Caco-2 (cell line): ENCODE data around the gene RFTN1. TPM values are rescaled to one million over a fixed set of nuclear protein-coding genes. Genes with fewer than 3 reads are reported as not detected.

ENCODE experiments used
- BruUV-seq: library from RNA; stranded (reverse); fragments of 400-500 nt; replicated peaks from 2 replicates; lab custom pipeline; 2021; lab: Mats Ljungman, UMichigan
- CTCF ChIA-PET: fragments of 300-600 bp; sonication (Branson Sonifier 250); formaldehyde crosslinking; loops from one replicate; lab custom pipeline; 2022; ENCODE audit warnings: antibody characterized with exemption; lab: Charles Lee
- POLR2A ChIA-PET: fragments of 300-600 bp; sonication (Branson Sonifier 250); formaldehyde crosslinking; loops from one replicate; lab custom pipeline; 2022; ENCODE audit warnings: antibody characterized with exemption; lab: Charles Lee
- DNase-seq, 2 experiments: peaks; one replicate each; pipeline versions ENCODE4 v3.0.0 to v3.0.0-alpha.2; 2020 to 2022
- H3K27me3 ChIP-seq: replicated peaks from 2 replicates; pipeline ENCODE4 v1.6.0; 2011; ENCODE audit warnings: low read length; ENCODE audit not compliant: control insufficient read depth, insufficient read depth
- H3K36me3 ChIP-seq: 2 replicates; pipeline ENCODE4 v1.5.1; 2011; ENCODE audit warnings: low read length; ENCODE audit not compliant: control insufficient read depth, insufficient read depth
- H3K4me1 ChIP-seq: fragments of 250-450 bp; sonication (Bioruptor Pico); 2 replicates; pipeline ENCODE4 v1.5.1; 2020; ENCODE audit warnings: mild to moderate bottlenecking
- H3K4me3 ChIP-seq: 2 replicates; pipeline ENCODE4 v1.5.1; 2011; ENCODE audit warnings: low read depth, mild to moderate bottlenecking, control low read depth, low read length
- H3K9me3 ChIP-seq: fragments of 250-450 bp; sonication (Bioruptor Pico); 2 replicates; pipeline ENCODE4 v1.5.1; 2020; ENCODE audit warnings: mild to moderate bottlenecking, moderate library complexity
- H3K27ac Mint-ChIP-seq: one replicate; pipeline ENCODE4 v1.8.0; 2022; ENCODE audit warnings: mixed read lengths; ENCODE audit not compliant: unreplicated experiment
- H3K27me3 Mint-ChIP-seq: one replicate; pipeline ENCODE4 v1.8.0; 2022; ENCODE audit warnings: mixed read lengths; ENCODE audit not compliant: insufficient read depth, unreplicated experiment
- H3K36me3 Mint-ChIP-seq: one replicate; pipeline ENCODE4 v1.8.0; 2022; ENCODE audit warnings: mild to moderate bottlenecking, mixed read lengths; ENCODE audit not compliant: insufficient read depth, unreplicated experiment
- H3K4me1 Mint-ChIP-seq: one replicate; pipeline ENCODE4 v1.8.0; 2022; ENCODE audit warnings: low read depth, mixed read lengths; ENCODE audit not compliant: unreplicated experiment
- H3K4me3 Mint-ChIP-seq: one replicate; pipeline ENCODE4 v1.8.0; 2022; ENCODE audit warnings: mild to moderate bottlenecking, moderate library complexity, mixed read lengths; ENCODE audit not compliant: unreplicated experiment
- H3K9me3 Mint-ChIP-seq: one replicate; pipeline ENCODE4 v1.8.0; 2022; ENCODE audit warnings: mixed read lengths; ENCODE audit not compliant: unreplicated experiment
- intact Hi-C: fragments of 100-400 bp; cut with micrococcal nuclease; formaldehyde crosslinking; loops from one replicate; pipeline ENCODE4 v1.10.0; 2022; ENCODE audit not compliant: unreplicated experiment
- total RNA-seq: library from RNA; stranded (reverse); gene quantifications from 2 replicates; pipeline ENCODE4 v1.2.3, GENCODE V29; 2022
- TF ChIP-seq, protein P1 (sequence below), 2 experiments: fragments of 200-600 bp in 1 of 2; IDR thresholded peaks; 1 replicate in 1 of 2; 2 replicates in 1 of 2; pipeline versions ENCODE4 v1.5.1 to v1.8.0; 2011 to 2022; ENCODE audit warnings: antibody characterized with exemption in 1 of 2, control low read depth in 1 of 2, inconsistent platforms in 1 of 2, low read depth in 1 of 2, low read length in 1 of 2, mild to moderate bottlenecking in 1 of 2, moderate library complexity in 1 of 2; ENCODE audit not compliant: insufficient read depth in 1 of 2, severe bottlenecking in 1 of 2, unreplicated experiment in 1 of 2

RFTN1 gene
- total RNA-seq, 1 experiment from 2014 or later, result 10.2 TPM

DNA sequence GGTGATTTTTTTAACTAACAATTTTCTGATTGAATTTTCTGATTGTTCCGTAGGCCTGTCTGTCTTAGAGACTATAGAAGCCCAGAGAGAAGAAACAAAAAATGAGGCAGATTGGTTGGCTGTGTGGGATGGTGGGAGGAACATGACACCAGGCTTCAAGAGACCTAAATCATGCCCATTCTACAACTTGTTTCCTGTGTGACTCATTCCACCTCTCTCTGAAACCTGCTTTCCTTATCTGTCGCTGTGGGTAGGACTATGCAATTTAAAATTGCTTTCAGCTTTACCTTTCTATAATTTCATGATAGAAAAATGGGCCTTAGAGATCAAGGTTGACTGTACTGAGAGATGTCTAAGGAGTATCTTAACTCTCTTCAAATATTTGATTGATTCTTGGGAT lies 203.9 kb downstream of the RFTN1 start:
- Mint-ChIP-seq H3K4me3 (no peak overlapping the region), H3K36me3 (peaks cover 8% of the 10 kb centered on the region), H3K4me1 (no peaks in the 10 kb centered on the region), H3K27ac (no peak overlapping the region), H3K27me3 (no peaks in the 10 kb centered on the region), H3K9me3 (no peaks in the 10 kb centered on the region)
- no peaks in the 10 kb centered on the region for H3K9me3 ChIP-seq
- peaks cover 2% of the 10 kb centered on the region; the same call in 1 of the 2 replicates for H3K36me3 ChIP-seq
- no peak for DNase-seq
- H3K4me3 ChIP-seq, result no peak overlapping the region
- no peaks in the 10 kb centered on the region for H3K4me1 ChIP-seq
- ChIA-PET CTCF (no interaction called here), POLR2A (no interaction called here)
- TF ChIP-seq, protein P1, sequence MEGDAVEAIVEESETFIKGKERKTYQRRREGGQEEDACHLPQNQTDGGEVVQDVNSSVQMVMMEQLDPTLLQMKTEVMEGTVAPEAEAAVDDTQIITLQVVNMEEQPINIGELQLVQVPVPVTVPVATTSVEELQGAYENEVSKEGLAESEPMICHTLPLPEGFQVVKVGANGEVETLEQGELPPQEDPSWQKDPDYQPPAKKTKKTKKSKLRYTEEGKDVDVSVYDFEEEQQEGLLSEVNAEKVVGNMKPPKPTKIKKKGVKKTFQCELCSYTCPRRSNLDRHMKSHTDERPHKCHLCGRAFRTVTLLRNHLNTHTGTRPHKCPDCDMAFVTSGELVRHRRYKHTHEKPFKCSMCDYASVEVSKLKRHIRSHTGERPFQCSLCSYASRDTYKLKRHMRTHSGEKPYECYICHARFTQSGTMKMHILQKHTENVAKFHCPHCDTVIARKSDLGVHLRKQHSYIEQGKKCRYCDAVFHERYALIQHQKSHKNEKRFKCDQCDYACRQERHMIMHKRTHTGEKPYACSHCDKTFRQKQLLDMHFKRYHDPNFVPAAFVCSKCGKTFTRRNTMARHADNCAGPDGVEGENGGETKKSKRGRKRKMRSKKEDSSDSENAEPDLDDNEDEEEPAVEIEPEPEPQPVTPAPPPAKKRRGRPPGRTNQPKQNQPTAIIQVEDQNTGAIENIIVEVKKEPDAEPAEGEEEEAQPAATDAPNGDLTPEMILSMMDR (IDR thresholded peaks at IDR 0.05; ENCODE audit: insufficient read depth in 1 of 2, low read depth in 1 of 2, low read length in 1 of 2, severe bottlenecking in 1 of 2, unreplicated experiment in 1 of 2), result no peak
- no peaks in the 10 kb centered on the region for H3K27me3 ChIP-seq
- intact Hi-C loops, result no loop called here
- BruUV-seq, result no TSS peak

DNA sequence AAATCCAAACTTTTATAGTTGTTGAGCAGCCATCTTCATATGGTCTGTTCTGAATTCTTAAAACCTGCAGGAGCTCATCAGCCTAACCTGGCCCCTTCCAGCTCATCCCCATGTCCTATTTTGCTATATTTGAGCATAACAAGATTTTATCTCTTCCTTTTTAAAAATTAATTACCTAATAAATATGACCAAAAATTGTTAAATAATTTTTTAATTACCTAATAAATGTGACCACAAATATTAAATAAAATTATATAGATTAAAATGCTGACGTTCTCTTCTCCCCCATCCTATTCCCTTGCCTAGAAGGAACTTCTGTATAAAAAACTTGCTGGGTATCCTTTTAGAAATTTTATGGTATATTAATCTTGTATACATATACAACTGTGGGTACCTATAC lies 204.8 kb downstream of the RFTN1 start:
- CTCF ChIA-PET, result no interaction called here
- H3K4me1 Mint-ChIP-seq, result no peaks in the 10 kb centered on the region
- BruUV-seq, result no TSS peak

DNA sequence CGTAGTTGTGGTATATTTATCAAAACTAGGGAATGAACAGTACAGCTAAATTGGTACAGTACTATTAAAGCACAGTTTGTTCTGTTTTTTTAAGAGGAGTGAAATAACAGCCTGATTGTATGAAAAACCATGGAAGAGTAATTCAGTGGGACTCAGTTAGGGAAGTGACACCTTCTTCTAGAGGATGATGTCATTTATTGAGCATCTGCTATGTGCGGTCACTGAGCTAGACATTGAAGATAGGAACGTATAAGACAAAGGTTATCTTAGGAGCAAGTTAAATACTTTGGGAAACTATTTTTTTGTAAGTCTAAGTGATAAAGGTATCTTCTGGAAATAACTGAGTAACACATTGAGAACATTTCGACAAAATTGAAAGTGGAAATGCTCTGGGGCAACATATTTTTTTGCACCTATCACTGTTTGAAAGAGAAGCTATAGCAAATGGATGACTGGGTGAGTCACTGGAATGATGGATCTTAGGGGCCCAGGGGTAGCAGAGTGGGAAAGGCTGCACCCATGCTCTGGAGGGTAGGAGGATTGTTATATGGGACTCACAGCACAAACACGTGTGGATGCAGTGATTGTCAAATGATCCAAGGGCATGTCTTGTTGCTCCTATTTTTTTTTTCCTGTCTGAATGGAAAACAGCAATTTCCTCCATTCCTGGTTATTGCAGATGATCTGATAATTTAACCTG lies 205.5 kb downstream of the RFTN1 start:
- no peak overlapping the region for H3K4me3 Mint-ChIP-seq
- CTCF ChIA-PET, result interaction anchor here (0.6 kb wide), 1 partner anchor 18 kb away, joined by 3 read pairs; no protein-coding TSS in a partner anchor
- TF ChIP-seq, protein P1 (IDR thresholded peaks at IDR 0.05; ENCODE audit: insufficient read depth in 1 of 2, low read depth in 1 of 2, low read length in 1 of 2, severe bottlenecking in 1 of 2, unreplicated experiment in 1 of 2), result no peak
- no peaks in the 10 kb centered on the region for H3K9me3 ChIP-seq
- no peak for DNase-seq
- H3K4me1 Mint-ChIP-seq, result no peaks in the 10 kb centered on the region
- POLR2A ChIA-PET, result no interaction called here
- peaks cover 2% of the 10 kb centered on the region; the same call in 1 of the 2 replicates for H3K36me3 ChIP-seq
- intact Hi-C loops, result no loop called here
- no peaks in the 10 kb centered on the region for H3K4me1 ChIP-seq
- H3K27me3 ChIP-seq, result no peaks in the 10 kb centered on the region
- BruUV-seq, result no TSS peak
- no peak overlapping the region for H3K27ac Mint-ChIP-seq
- no peaks in the 10 kb centered on the region for H3K27me3 Mint-ChIP-seq
- no peak overlapping the region for H3K4me3 ChIP-seq
- H3K36me3 Mint-ChIP-seq, result peaks cover 19% of the 10 kb centered on the region
- no peaks in the 10 kb centered on the region for H3K9me3 Mint-ChIP-seq

More for the DNA sequence above, 204.8 kb downstream of the RFTN1 start:
- no peaks in the 10 kb centered on the region for H3K9me3 Mint-ChIP-seq
- intact Hi-C loops, result no loop called here
- H3K4me1 ChIP-seq, result no peaks in the 10 kb centered on the region
- H3K36me3 ChIP-seq, result peaks cover 2% of the 10 kb centered on the region; the same call in 1 of the 2 replicates
- peaks cover 14% of the 10 kb centered on the region for H3K36me3 Mint-ChIP-seq
- DNase-seq, result no peak
- H3K27me3 ChIP-seq, result no peaks in the 10 kb centered on the region
- H3K27ac Mint-ChIP-seq, result no peak overlapping the region
- TF ChIP-seq, protein P1 (IDR thresholded peaks at IDR 0.05; ENCODE audit: insufficient read depth in 1 of 2, low read depth in 1 of 2, low read length in 1 of 2, severe bottlenecking in 1 of 2, unreplicated experiment in 1 of 2), result no peak
- H3K9me3 ChIP-seq, result no peaks in the 10 kb centered on the region
- POLR2A ChIA-PET, result no interaction called here
- no peak overlapping the region for H3K4me3 Mint-ChIP-seq
- no peaks in the 10 kb centered on the region for H3K27me3 Mint-ChIP-seq
- H3K4me3 ChIP-seq, result no peak overlapping the region
